Stromal cell of bone marrow (primary cell): Measurements from ENCODE around the gene AQP12A.

Source experiments
- DNase-seq: peaks from one replicate; pipeline ENCODE4 v3.0.0-alpha.2; 2012; ENCODE audit warnings: low read depth

The AQP12A gene

GRCh38 chr2:240707043-240707756, 15.5 kb downstream of the AQP12A start:
- no peak for DNase-seq

DNA sequence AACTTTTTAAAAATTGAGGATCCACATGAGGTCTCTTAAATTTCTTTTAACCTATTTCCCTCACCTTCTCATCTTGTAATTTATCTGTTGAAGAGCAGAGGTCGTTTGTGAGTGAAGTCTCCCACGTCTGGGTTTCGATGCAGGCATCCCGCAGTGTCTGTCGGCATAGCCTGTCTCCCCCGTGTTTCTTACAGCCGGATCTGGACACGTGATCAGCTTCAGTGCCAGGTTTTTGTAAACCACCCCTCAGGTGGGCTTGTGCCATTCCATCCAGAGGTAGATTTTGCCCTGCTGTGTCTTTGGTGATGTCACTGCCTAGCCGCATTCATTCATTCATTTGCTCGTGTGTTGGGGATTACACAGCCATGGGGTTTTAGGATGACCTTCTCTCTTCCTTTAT, 16.2 kb downstream of the AQP12A start:
- DNase-seq, result no peak

DNA sequence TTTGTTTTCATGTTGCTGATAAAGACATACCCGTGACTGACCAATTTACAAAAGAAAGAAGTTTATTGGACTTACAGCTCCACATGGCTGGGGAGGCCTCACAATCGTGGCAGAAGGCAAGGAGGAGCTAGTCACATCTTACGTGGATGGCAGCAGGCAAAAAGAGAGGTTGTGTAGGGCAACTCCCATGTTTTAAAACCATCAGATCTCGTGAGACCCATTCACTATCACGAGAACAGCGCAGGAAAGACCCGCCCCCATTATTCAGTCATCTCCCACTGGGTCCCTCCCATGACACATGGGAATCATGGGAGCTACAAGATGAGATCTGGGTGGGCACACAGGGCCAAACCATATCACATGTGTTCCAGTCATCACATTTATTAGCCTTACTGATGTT, 16.8 kb downstream of the AQP12A start:
- DNase-seq, result no peak

GRCh38 chr2:240711296-240711695, 19.6 kb downstream of the AQP12A start:
- no peak for DNase-seq

GRCh38 chr2:240711701-240712100, 20.0 kb downstream of the AQP12A start:
- DNase-seq, result no peak

DNA sequence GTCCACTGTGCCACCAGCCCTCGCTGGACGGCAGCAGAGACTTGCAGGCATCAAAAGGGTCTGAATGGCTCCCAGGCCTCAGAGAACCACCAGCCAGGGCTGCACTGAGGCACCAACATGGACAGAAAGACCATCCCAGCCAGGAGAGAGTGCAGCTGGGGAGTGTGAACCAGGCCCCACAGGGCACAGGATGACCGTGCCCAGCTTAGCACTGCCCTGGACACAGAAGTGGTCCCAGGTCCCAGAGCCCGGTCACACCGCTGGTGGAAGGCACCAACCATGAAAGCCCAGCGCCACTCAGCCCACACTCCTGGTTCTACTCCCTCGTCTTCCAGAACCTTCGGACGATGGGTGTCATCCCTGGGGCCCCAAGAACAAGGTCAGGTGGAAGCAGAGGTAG, 20.5 kb downstream of the AQP12A start:
- no peak for DNase-seq

DNA sequence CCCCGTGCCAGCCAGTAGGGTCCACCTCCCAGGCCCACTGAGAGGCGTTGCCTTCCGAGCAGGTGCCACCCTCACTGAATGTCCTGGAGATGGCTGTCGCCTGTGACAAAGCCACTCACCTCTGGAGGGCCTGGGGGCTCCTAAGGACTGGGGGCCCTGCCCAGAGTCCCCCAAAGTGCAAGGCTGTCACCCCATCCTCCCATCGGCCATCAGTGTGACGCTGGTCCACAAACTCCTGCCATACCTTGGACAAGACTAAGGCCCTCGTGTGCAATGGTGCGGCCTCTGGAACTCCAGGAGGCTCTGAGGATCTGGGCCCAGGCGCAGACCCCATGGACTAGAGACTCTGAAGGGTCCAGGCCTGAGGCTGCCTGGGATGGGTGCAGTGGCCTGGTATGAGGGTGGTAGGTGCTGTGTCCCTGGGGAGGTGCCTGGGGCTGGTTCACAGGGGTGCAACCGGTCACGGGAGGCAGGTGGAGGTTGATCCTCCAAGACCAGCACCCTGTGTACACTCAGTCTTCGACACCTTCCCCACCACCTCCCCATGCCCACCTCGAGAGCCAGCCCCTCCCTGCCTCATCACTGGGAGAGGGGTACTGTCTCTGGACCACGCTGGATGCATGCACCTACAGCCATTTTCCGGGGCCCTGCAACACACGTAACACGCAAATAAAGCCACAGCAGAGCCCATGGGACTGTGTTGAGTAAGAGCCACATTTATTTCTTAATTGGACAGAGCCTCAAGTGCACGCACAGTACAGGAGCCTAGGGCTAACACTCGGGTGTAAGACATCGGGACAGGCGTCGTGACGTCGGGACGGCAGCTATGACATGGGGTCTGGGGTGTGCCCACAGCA, 21.6 kb downstream of the AQP12A start:
- no peak for DNase-seq

DNA sequence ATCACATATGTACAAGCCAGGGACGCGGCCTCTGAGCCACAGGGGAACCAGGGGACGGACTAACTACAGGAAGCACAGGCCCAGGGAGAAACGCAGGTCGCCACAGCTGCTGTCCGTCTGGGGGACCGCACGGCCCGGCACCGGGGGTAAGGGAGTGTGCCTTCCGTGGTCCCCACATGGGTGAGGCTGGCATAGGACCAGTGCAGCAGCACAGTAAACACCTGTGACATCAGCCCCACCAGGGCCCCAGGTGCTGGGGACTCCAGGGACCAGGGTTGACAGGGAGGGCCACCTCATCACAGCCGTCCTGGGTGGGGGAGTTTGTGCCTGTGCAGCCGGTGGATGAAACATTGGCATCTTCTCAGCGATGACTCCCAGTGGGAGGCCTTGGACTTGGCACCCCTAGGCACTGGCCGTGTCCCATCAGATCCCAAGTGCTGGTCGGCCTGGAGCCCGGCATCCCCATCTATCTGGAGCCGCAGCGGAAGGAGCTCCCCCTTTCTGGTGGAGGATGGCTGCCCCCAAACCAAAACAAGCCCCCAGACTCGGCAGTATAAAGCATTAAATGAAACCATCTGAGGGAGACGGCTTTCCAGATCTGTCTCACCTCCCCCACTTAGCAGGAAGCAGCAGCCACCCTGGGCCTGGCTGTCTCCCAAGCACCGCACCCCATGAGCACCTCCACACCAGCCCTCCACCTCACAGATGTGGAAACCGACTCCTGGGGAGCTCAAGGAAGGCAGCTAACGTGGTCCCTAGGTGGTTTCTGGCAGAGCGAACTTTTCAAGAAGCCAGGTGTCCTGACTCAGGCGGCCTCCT, 22.5 kb downstream of the AQP12A start:
- no peak for DNase-seq

- no peak for DNase-seq
Observed at GRCh38 chr2:240714747-240715725, 23.4 kb downstream of the AQP12A start.

DNA sequence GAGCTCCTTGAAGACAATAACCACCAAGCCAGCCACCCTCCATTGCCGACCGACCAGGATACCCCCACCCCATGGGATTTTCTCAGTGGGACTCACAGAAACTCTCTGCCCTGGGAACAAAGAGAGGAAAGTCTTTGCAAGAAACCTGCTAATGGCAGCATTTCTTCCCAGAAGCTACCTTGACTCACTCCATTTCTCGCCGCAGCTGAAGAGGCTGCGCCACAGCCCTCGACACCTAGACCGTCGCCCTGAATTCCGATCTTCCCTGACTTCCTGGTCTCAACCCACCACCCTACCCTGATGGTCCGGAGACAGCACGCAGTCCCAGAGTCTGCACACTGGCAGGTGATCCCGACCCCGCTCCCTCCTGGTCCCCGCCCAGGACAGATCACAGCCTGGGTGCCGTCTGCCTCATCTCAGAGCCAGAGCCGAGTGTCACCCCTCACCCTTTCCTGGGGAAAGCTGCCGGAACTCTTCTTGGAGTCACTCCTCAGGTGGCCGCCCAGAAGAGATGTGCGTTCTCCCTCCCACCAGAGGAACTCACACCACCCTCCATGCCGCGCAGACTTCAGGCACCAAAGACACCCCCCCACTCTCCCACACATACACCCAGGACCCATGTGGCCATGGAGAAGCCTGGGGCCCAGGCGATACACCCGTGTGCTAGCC, 24.6 kb downstream of the AQP12A start:
- no peak for DNase-seq

- no peak for DNase-seq
Observed at GRCh38 chr2:240717181-240717641, 25.5 kb downstream of the AQP12A start.

GRCh38 chr2:240717681-240718581, 26.3 kb downstream of the AQP12A start:
- no peak for DNase-seq

DNA sequence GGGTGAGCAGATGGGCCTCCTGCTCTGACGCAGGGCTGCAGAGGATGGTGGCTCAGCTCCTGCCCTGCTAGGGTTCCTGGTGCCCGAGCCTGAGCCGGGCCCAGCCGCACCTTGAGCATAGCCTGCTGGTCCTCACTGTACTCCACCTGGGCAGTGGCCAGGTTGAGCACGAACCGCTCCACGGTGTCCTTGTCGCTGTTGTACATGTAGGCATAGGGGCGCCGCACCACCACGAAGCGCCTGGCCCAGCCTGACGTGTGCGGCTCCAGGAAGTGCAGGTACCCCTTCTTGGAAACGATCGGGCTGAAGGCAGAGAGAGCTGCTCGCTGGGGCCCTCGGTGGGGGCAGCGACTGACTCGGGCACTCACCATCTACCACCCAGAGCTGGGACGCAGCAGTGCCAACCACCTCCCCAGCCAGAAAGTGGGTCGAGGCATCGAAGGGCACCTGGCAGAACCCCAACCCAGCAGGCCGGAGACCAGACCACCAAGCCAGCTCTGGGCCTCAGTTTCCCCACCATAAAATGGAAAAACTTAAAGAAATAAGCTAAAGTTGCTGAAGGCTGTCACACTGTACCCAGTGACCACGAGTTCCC, 27.3 kb downstream of the AQP12A start:
- no peak for DNase-seq

DNA sequence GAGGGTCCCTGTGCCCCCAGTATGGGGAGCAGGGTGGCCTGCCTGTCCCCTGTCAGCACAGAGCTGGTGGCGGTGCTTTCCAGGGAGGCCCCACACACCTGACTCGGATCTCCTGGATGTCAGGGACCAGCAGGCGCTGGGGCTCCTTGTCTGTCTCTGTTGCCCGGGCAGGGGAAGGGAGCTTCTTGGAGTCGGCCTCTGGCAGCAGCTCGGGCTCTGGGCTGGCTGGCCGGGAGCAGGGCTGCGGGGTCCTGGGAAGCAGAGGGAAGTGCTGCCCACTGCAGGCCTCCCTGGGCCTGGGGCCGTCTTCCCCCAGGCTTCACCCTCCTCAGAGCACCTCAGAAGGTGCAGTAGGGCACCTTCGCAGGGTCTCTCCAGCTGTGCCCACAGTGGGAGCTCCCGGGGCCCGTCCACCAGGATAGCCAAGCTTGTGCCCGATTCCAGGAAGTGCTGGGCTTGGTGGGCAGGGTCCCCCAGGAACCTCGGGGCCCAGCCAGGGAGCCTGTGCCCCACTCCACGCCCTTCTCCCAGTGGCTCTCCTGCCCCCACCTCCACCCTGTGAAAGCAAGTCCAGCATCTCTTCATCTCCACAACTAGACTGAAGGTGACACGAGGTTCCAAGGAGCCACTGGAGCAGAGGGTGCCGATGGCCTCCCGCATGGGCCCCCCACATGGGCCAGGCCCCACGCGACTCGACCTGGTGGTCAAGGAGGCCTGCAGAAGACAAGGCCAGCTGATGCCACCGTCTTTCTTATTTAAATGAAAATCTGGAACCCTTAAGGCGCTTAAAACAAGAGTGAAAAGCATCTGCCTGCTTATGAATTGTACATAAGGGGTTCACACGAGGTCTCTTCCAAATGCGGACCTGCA, 28.2 kb downstream of the AQP12A start:
- DNase-seq, result no peak

- DNase-seq, result no peak
Observed at GRCh38 chr2:240720686-240721595, 29.3 kb downstream of the AQP12A start.

DNA sequence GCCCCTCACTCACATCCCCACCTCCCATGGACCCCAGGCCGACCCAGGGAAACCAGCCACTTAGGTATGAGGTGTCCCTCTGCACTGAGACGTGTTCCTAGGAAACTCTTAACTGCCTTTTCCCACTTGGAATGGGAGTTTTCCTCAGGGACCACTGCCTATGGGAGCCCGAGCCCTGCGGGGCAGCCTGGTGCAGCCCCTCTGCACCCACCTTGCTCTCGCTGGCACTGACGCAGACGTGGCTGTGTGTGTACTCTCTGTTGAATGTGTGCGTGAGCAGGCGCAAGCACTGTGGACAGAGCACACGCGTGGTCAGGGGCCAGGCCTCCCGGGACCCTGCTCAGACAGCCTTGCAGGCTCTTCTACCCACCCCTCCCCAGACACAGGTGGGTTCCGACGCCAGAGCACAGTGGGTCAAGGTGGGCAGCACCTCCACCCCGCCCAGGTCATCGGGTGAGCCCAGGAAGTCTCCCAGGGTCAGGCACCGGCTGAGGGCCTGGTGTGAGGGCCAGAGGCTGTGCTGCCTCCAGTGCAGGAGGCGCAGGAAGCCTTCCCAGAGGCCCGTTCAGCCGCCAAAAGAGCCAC, 30.0 kb downstream of the AQP12A start:
- DNase-seq, result no peak

GRCh38 chr2:240722376-240722775, 30.7 kb downstream of the AQP12A start:
- DNase-seq, result no peak
